K562 (cell line): ENCODE measurements around the gene ITGAL. TPM values are rescaled to one million over a fixed set of nuclear protein-coding genes. Genes with fewer than 3 reads are reported as not detected.

Experiments used
- ARHGAP35 ChIP-seq: fragments of 450-650 bp; IDR thresholded peaks from 2 replicates; pipeline ENCODE4 v1.6.1; 2018; ENCODE audit not compliant: partially characterized antibody
- EP400 ChIP-seq: fragments of 450-650 bp; IDR thresholded peaks from 2 replicates; pipeline ENCODE4 v1.6.1; 2017; ENCODE audit warnings: antibody characterized with exemption, mild to moderate bottlenecking, moderate library complexity
- GABPB1 ChIP-seq: sonication (generic); formaldehyde crosslinking; IDR thresholded peaks from 2 replicates; pipeline ENCODE4 v1.8.0; 2022; ENCODE audit warnings: mild to moderate bottlenecking, missing genetic modification reagents
- POLR2AphosphoS2 ChIP-seq: IDR thresholded peaks from 2 replicates; pipeline ENCODE4 v1.6.1; 2012; ENCODE audit warnings: low read length, improper control_type of control experiment
- SMAD3 ChIP-seq: fragments of 450-650 bp; formaldehyde crosslinking; conservative IDR thresholded peaks from 2 replicates; pipeline ENCODE4 v1.4.0; 2020; ENCODE audit warnings: mild to moderate bottlenecking
- SRF ChIP-seq, 2 experiments: fragments of 250-450, 450-650 bp in 1 of 2; sonication (Bioruptor Pico) in 1 of 2; sonication (generic) in 1 of 2; formaldehyde crosslinking; IDR thresholded peaks; 2 replicates each; pipeline versions ENCODE4 v1.5.0 to v1.5.1; 2020 to 2022; ENCODE audit warnings: mild to moderate bottlenecking in 1 of 2, missing genetic modification reagents in 1 of 2
- TARDBP ChIP-seq: fragments of 450-650 bp; IDR thresholded peaks from 2 replicates; pipeline ENCODE4 v1.6.1; 2016
- polyA plus RNA-seq, 8 experiments: library from polyadenylated mRNA; depleted of rRNA in 4 of 8; stranded (reverse) in 5 of 8; unstranded in 3 of 8; fragments of >200 nt; fragmentation: Nextera tagmentation in 2 of 8; fragmentation: Illumina TruSeq in 1 of 8; extraction: Ambion mirVana in 2 of 8; extraction: Trizol in 1 of 8; gene quantifications; 2 replicates each; pipeline versions ENCODE4 v1.2.1 to v1.2.3, GENCODE V29; 2011 to 2014; ENCODE audit warnings: inconsistent platforms in 1 of 8, missing spikeins in 1 of 8
- total RNA-seq, 7 experiments: library from RNA; depleted of rRNA in 6 of 7; stranded (reverse); fragments of >200 nt in 6 of 7; fragmentation: Illumina TruSeq in 2 of 7; extraction: Trizol in 2 of 7; gene quantifications; 2 replicates each; pipeline versions ENCODE4 v1.2.1 to v1.2.3, GENCODE V29; 2011 to 2021; ENCODE audit warnings: low replicate concordance in 1 of 7
- TF ChIP-seq, protein P1 (sequence below): fragments of 150-350 bp; IDR thresholded peaks from 2 replicates; pipeline ENCODE4 v1.6.1; 2014; ENCODE audit warnings: low read depth, mild to moderate bottlenecking, low read length, borderline replicate concordance
- TF ChIP-seq, protein P2 (sequence below), 3 experiments: fragments of 200-800 bp in 1 of 3; fragments of 250-450 bp in 1 of 3; fragments of 450-650 bp in 1 of 3; sonication (Bioruptor Pico) in 1 of 3; sonication (Bioruptor generic) in 1 of 3; formaldehyde crosslinking in 1 of 3; IDR thresholded peaks; 2 replicates each; pipeline versions ENCODE4 v1.6.1 to v1.8.0; 2016 to 2022; ENCODE audit warnings: mild to moderate bottlenecking in 2 of 3, missing genetic modification characterization in 2 of 3, missing compliant biosample characterization in 1 of 3, moderate library complexity in 1 of 3
- TF ChIP-seq, protein P3 (sequence below): fragments of 250-450 bp; sonication (Bioruptor Pico); IDR thresholded peaks from 2 replicates; pipeline ENCODE4 v1.8.0; 2021; ENCODE audit warnings: mild to moderate bottlenecking, moderate library complexity
- TF ChIP-seq, protein P4 (sequence below): IDR thresholded peaks from 2 replicates; pipeline ENCODE4 v1.6.1; 2012; ENCODE audit warnings: low read depth, low read length, improper control_type of control experiment, borderline replicate concordance
- TF ChIP-seq, protein P5 (sequence below): fragments of 250-450 bp; sonication (Bioruptor Pico); IDR thresholded peaks from 2 replicates; pipeline ENCODE4 v1.8.0; 2021; ENCODE audit warnings: moderate library complexity, mild to moderate bottlenecking, inconsistent platforms
- TF ChIP-seq, protein P6 (sequence below): fragments of 250-450 bp; sonication (Bioruptor Pico); IDR thresholded peaks from 2 replicates; pipeline ENCODE4 v1.5.0; 2022; ENCODE audit warnings: mild to moderate bottlenecking

Gene ITGAL
- total and polyA plus RNA-seq, 9 of the 15 experiments (the other 6 are each of a cell fraction or from before 2014, with no cell fraction given), result 0.01 to 0.53 TPM; not detected in 7

DNA sequence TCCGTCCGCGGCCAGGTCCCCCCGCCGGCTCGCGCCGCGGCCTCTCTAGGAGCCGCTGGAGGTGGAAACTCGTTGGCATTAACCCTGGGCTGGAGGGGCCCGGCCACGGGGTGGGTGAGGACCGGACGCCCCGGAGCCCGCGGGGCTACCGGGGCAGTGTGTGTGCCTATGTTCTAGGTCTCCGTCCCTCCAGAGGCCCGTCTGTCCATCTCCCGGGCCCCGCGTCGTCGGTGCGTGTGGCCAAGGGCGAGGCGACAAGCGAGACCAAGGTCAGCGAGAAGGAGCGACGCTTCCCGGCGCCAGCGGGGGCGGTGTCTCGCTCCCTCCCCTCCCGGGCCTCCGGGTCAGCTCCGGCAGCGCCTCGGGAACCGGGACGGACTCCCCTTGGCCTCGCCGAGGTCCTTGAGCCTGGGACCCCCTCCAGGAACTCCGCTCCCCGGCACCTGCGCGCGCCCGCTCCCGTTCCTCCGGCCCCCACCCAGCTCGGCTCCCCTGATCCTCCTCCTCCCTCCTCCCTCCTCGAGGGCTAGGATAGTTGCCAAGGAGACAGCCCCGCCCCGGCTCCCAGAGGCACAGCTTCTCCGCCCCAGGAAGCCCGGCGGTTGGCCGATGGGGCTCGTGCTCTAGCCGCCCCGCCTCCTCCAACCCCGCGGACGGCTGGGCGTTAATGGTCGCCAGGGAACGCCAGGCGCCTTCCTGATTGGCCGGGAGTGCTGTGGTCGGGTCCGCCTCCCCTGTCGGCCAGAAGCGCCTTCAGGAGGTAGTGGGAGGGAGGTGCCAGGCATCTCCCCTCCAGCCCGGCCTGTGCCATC is 54.5 kb downstream of the ITGAL start (continued):
- TF ChIP-seq, protein P1, sequence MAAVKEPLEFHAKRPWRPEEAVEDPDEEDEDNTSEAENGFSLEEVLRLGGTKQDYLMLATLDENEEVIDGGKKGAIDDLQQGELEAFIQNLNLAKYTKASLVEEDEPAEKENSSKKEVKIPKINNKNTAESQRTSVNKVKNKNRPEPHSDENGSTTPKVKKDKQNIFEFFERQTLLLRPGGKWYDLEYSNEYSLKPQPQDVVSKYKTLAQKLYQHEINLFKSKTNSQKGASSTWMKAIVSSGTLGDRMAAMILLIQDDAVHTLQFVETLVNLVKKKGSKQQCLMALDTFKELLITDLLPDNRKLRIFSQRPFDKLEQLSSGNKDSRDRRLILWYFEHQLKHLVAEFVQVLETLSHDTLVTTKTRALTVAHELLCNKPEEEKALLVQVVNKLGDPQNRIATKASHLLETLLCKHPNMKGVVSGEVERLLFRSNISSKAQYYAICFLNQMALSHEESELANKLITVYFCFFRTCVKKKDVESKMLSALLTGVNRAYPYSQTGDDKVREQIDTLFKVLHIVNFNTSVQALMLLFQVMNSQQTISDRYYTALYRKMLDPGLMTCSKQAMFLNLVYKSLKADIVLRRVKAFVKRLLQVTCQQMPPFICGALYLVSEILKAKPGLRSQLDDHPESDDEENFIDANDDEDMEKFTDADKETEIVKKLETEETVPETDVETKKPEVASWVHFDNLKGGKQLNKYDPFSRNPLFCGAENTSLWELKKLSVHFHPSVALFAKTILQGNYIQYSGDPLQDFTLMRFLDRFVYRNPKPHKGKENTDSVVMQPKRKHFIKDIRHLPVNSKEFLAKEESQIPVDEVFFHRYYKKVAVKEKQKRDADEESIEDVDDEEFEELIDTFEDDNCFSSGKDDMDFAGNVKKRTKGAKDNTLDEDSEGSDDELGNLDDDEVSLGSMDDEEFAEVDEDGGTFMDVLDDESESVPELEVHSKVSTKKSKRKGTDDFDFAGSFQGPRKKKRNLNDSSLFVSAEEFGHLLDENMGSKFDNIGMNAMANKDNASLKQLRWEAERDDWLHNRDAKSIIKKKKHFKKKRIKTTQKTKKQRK, result no peak
- TF ChIP-seq, protein P2, sequence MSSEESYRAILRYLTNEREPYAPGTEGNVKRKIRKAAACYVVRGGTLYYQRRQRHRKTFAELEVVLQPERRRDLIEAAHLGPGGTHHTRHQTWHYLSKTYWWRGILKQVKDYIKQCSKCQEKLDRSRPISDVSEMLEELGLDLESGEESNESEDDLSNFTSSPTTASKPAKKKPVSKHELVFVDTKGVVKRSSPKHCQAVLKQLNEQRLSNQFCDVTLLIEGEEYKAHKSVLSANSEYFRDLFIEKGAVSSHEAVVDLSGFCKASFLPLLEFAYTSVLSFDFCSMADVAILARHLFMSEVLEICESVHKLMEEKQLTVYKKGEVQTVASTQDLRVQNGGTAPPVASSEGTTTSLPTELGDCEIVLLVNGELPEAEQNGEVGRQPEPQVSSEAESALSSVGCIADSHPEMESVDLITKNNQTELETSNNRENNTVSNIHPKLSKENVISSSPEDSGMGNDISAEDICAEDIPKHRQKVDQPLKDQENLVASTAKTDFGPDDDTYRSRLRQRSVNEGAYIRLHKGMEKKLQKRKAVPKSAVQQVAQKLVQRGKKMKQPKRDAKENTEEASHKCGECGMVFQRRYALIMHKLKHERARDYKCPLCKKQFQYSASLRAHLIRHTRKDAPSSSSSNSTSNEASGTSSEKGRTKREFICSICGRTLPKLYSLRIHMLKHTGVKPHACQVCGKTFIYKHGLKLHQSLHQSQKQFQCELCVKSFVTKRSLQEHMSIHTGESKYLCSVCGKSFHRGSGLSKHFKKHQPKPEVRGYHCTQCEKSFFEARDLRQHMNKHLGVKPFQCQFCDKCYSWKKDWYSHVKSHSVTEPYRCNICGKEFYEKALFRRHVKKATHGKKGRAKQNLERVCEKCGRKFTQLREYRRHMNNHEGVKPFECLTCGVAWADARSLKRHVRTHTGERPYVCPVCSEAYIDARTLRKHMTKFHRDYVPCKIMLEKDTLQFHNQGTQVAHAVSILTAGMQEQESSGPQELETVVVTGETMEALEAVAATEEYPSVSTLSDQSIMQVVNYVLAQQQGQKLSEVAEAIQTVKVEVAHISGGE (CRISPR knock-in tag; IDR thresholded peaks at IDR 0.05), result peak; percentile 91 to 99 (median 97)
- TF ChIP-seq SRF (CRISPR knock-in tag; IDR thresholded peaks at IDR 0.05), result peak in 1 of 2 experiments; percentile 54; a peak in 1 of 4 replicates
- peak; percentile 59; the same call in 1 of the 2 replicates for TF ChIP-seq SMAD3 (CRISPR knock-in tag)
- peak; percentile 92 for TF ChIP-seq GABPB1 (CRISPR knock-in tag)
- TF ChIP-seq, protein P3, sequence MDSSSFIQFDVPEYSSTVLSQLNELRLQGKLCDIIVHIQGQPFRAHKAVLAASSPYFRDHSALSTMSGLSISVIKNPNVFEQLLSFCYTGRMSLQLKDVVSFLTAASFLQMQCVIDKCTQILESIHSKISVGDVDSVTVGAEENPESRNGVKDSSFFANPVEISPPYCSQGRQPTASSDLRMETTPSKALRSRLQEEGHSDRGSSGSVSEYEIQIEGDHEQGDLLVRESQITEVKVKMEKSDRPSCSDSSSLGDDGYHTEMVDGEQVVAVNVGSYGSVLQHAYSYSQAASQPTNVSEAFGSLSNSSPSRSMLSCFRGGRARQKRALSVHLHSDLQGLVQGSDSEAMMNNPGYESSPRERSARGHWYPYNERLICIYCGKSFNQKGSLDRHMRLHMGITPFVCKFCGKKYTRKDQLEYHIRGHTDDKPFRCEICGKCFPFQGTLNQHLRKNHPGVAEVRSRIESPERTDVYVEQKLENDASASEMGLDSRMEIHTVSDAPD (CRISPR knock-in tag), result no peak
- TF ChIP-seq, protein P4, sequence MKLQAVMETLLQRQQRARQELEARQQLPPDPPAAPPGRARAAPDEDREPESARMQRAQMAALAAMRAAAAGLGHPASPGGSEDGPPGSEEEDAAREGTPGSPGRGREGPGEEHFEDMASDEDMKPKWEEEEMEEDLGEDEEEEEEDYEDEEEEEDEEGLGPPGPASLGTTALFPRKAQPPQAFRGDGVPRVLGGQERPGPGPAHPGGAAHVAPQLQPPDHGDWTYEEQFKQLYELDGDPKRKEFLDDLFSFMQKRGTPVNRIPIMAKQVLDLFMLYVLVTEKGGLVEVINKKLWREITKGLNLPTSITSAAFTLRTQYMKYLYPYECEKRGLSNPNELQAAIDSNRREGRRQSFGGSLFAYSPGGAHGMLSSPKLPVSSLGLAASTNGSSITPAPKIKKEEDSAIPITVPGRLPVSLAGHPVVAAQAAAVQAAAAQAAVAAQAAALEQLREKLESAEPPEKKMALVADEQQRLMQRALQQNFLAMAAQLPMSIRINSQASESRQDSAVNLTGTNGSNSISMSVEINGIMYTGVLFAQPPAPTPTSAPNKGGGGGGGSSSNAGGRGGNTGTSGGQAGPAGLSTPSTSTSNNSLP, result no peak
- TF ChIP-seq TARDBP, result peak; percentile 43
- no peak for TF ChIP-seq ARHGAP35
- TF ChIP-seq, protein P5, sequence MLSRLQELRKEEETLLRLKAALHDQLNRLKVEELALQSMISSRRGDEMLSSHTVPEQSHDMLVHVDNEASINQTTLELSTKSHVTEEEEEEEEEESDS (CRISPR knock-in tag), result no peak
- no peak for TF ChIP-seq POLR2AphosphoS2
- TF ChIP-seq, protein P6, sequence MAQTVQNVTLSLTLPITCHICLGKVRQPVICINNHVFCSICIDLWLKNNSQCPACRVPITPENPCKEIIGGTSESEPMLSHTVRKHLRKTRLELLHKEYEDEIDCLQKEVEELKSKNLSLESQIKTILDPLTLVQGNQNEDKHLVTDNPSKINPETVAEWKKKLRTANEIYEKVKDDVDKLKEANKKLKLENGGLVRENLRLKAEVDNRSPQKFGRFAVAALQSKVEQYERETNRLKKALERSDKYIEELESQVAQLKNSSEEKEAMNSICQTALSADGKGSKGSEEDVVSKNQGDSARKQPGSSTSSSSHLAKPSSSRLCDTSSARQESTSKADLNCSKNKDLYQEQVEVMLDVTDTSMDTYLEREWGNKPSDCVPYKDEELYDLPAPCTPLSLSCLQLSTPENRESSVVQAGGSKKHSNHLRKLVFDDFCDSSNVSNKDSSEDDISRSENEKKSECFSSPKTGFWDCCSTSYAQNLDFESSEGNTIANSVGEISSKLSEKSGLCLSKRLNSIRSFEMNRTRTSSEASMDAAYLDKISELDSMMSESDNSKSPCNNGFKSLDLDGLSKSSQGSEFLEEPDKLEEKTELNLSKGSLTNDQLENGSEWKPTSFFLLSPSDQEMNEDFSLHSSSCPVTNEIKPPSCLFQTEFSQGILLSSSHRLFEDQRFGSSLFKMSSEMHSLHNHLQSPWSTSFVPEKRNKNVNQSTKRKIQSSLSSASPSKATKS (CRISPR knock-in tag), result no peak
- peak; percentile 93 for TF ChIP-seq EP400
